Measurements from ENCODE around the gene SLC9C2.

GRCh38 chr1:173499729-173500128 lies 103.1 kb downstream of the SLC9C2 start:
- TF ChIP-seq ZNF8 (CRISPR knock-in tag; IDR thresholded peaks at IDR 0.05) = no peak
- TF ChIP-seq RARB (CRISPR knock-in tag; IDR thresholded peaks at IDR 0.05) = no peak
- no peak for TF ChIP-seq BACH2 (CRISPR knock-in tag; IDR thresholded peaks at IDR 0.05; ENCODE audit: borderline replicate concordance)
- no peak for TF ChIP-seq ZFP30 (CRISPR knock-in tag; IDR thresholded peaks at IDR 0.05)
- TF ChIP-seq CSDC2 (CRISPR knock-in tag; IDR thresholded peaks at IDR 0.05) = no peak
- TF ChIP-seq TOX (CRISPR knock-in tag; IDR thresholded peaks at IDR 0.05; ENCODE audit: borderline replicate concordance) = no peak
- no peak for TF ChIP-seq TCF4 (CRISPR knock-in tag; IDR thresholded peaks at IDR 0.05; ENCODE audit: borderline replicate concordance)
- TF ChIP-seq OSR1 (CRISPR knock-in tag; IDR thresholded peaks at IDR 0.05) = no peak
- no peak for TF ChIP-seq ARNTL (CRISPR knock-in tag; IDR thresholded peaks at IDR 0.05; ENCODE audit: borderline replicate concordance, low read depth)
- no peak for TF ChIP-seq PATZ1 (CRISPR knock-in tag; IDR thresholded peaks at IDR 0.05; ENCODE audit: borderline replicate concordance)
- TF ChIP-seq CSRNP3 (CRISPR knock-in tag; IDR thresholded peaks at IDR 0.05) = no peak
- TF ChIP-seq ISL1 (CRISPR knock-in tag; IDR thresholded peaks at IDR 0.05) = no peak
- TF ChIP-seq ZFP3 (CRISPR knock-in tag; IDR thresholded peaks at IDR 0.05) = no peak
